Fibroblast of mammary gland (primary cell): ENCODE measurements around the gene NFATC4.

Source experiments
- DNase-seq: peaks from one replicate; pipeline ENCODE4 v3.0.0-alpha.2; 2010; ENCODE audit warnings: low read depth
- H3K4me3 ChIP-seq: 2 replicates; pipeline ENCODE4 v1.5.1; 2011; ENCODE audit warnings: low read depth, mild to moderate bottlenecking, low read length, moderate library complexity; ENCODE audit not compliant: control insufficient read depth
- CTCF ChIP-seq: conservative IDR thresholded peaks from 2 replicates; pipeline ENCODE4 v1.5.1; 2011; ENCODE audit warnings: low read depth, low read length, inconsistent platforms; ENCODE audit not compliant: control insufficient read depth, insufficient read depth

The NFATC4 gene

GRCh38 chr14:24388474-24389179 is 20.6 kb downstream of the NFATC4 start:
- DNase-seq = no peak
- no peak for TF ChIP-seq CTCF

GRCh38 chr14:24389226-24389848 is 21.4 kb downstream of the NFATC4 start:
- no peak overlapping the region for H3K4me3 ChIP-seq
- DNase-seq = peak; percentile 46
- no peak for TF ChIP-seq CTCF

More at GRCh38 chr14:24388474-24389179, 20.6 kb downstream of the NFATC4 start:
- H3K4me3 ChIP-seq = no peak overlapping the region

DNA sequence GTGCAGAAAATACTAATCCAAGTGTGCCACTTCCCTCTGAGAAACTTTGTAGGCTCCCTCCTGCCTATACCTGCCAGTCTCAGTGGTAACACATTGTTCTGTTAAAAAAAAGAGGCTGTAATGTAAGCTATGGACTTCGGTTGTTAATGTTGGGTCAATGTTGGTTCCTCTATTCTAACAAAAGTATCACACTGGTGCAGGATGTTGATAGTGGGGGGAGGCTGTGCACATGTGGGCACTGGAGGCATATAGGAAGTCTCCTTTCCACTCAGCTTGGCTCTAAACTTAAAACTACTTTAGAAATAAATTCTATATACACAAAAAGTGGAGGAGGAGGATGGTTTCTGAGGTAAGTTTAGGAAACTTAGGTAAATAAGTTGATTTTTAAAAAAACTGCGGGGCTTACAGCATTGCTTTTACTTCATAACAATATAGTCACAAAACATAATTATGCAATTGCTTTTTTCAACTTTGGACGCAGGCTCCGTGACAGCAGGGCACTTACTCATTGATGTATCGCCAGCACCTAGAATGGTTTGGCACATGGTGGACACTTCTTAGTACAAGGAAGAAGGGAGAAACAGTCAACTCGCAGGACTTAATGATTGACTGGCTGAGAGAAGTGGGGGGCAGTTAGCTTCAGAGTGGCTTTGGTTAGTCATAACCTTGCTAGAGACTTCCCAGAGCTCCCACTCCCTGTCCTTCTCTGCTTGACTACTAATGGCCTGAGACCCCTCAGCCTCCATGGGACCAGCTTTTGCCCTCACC is 22.9 kb downstream of the NFATC4 start:
- TF ChIP-seq CTCF = no peak
- no peak overlapping the region for H3K4me3 ChIP-seq
- peak; percentile 45 for DNase-seq

GRCh38 chr14:24392325-24393091 is 24.5 kb downstream of the NFATC4 start:
- peak; percentile 63 for DNase-seq
- peak; percentile 28 for TF ChIP-seq CTCF
- H3K4me3 ChIP-seq = no peak overlapping the region

- no peak overlapping the region for H3K4me3 ChIP-seq
- DNase-seq = no peak
- TF ChIP-seq CTCF = no peak
Measured at GRCh38 chr14:24394275-24394674, 26.3 kb downstream of the NFATC4 start.
